Testis (tissue), 3 donors: ENCODE data around the gene KCNIP1. TPM values are rescaled to one million over a fixed set of nuclear protein-coding genes. Genes with fewer than 3 reads are reported as not detected.
"Not testable (repeated sequence)": the region's sequence is repeated elsewhere in the genome, so short reads cannot be mapped to it uniquely, and the experiment has no call there.

Source experiments
- DNase-seq: peaks from one replicate; pipeline ENCODE4 v3.0.0-alpha.2; 2019
- H3K27ac ChIP-seq, 2 donors: fragments of 200-600 bp; sonication (generic); one replicate each; pipeline ENCODE4 v1.5.1; 2019
- H3K27me3 ChIP-seq: fragments of 200-600 bp; sonication (generic); one replicate; pipeline ENCODE4 v1.5.1; 2019
- H3K36me3 ChIP-seq: fragments of 200-600 bp; sonication (generic); one replicate; pipeline ENCODE4 v1.5.1; 2017; ENCODE audit warnings: low read depth; ENCODE audit errors: missing control alignments
- H3K4me1 ChIP-seq: fragments of 200-600 bp; sonication (generic); one replicate; pipeline ENCODE4 v1.5.1; 2019
- H3K4me3 ChIP-seq, 2 donors: fragments of 200-600 bp; sonication (generic); one replicate each; pipeline ENCODE4 v1.5.1; 2017 to 2019
- H3K9me3 ChIP-seq: fragments of 200-600 bp; sonication (generic); one replicate; pipeline ENCODE4 v1.5.1; 2017
- POLR2A ChIP-seq: fragments of 450-650 bp; IDR thresholded peaks from one replicate; pipeline ENCODE4 v1.6.1; 2017; ENCODE audit warnings: antibody characterized with exemption, mild to moderate bottlenecking, moderate library complexity
- WGBS, 2 donors: methylation state at CpG; one replicate each; pipeline ENCODE4 v1.1.5; 2018; 5-methylcytosine and 5-hydroxymethylcytosine counted together
- intact Hi-C: fragments of 100-400 bp; cut with DNase I; formaldehyde crosslinking; loops from one replicate; pipeline ENCODE4 v1.15.1; 2023; ENCODE audit warnings: low total_unique reads
- polyA plus RNA-seq: library from polyadenylated mRNA; stranded (reverse); fragments of 350-450 nt; fragmentation: Illumina TruSeq; extraction: RNeasy Lipid Tissue Mini Kit (QIAGEN cat#74804); gene quantifications from one replicate; pipeline ENCODE4 v1.2.3, GENCODE V29; 2014; ENCODE audit warnings: low read depth, low replicate concordance; ENCODE audit not compliant: insufficient read depth
- total RNA-seq, 2 donors: library from RNA; depleted of rRNA; stranded (reverse); fragments of >200 nt; gene quantifications; one replicate each; pipeline ENCODE4 v1.2.3, GENCODE V29; 2016
- TF ChIP-seq, protein P1 (sequence below), 3 experiments: fragments of 450-650 bp in 2 of 3; fragments of 200-600 bp in 1 of 3; sonication (generic) in 1 of 3; IDR thresholded peaks; one replicate each; pipeline ENCODE4 v1.5.1; 2016 to 2019; ENCODE audit warnings: antibody characterized with exemption in 3 of 3, mild to moderate bottlenecking in 2 of 3, moderate library complexity in 1 of 3

The KCNIP1 gene
- total and polyA plus RNA-seq, 3 donors from 2014 or later, result 5.9 to 14.8 (median 13.4) TPM

DNA sequence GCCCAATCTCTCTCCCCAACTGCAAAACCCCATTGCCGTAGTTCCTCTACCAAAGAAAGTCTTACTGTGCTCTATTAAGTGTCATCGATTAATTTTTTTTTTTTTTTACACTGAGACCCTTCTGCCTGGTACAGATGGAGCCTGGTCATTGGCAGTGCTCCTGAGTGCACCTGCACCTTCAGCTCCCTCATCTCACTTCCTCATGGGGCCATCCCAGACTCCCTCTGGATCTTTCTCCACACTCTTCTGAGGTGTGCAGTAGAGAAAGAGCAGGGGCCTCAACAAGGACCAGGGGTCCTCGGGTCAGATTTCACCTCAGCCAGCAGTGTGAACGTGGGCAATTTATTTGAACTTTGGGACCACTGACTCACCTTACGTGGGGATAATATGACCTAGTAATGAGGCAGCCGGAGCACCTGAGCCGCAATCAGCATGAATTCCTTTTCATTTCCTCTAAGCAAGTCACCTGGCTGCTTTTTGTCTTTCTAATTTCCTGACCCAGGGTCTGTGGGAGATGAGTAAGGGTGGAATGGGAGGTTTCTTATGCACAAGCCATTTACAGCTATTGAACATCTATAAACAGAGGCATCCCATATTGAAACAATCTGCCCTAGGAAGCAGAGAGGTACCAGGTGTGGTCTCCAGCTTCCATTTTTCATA, 257.4 kb downstream of the KCNIP1 start:
- WGBS, 2 donors, result 84 to 88% methylated on average over 7 of the region's 7 CpGs
- no peaks in the 10 kb centered on the region for H3K9me3 ChIP-seq
- no peaks in the 10 kb centered on the region for H3K4me1 ChIP-seq

DNA sequence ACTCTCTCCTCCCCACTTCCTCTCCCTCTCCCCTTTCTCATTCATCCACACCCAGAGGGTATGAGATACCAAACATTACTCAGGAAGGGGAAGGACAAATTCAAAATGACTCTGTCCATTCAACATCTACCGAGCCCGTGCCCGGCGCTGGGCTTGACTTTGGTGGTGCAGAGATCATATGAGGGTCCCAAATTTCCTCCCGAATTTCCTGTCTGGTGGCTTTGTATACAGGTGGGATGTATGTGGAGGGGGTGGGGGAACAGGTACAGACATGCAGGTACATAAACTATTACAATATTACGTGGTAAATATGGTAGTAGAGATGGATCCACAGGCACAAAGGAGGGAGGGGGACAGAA, 257.9 kb downstream of the KCNIP1 start:
- intact Hi-C loops, result no loop called here
- Histone ChIP-seq H3K9me3 (no peaks in the 10 kb centered on the region), H3K36me3 (no peaks in the 10 kb centered on the region), H3K27ac (no peak overlapping the region), H3K4me3 (no peak overlapping the region), H3K4me1 (no peaks in the 10 kb centered on the region), H3K27me3 (no peaks in the 10 kb centered on the region)
- DNase-seq, result no peak
- WGBS, 2 donors, result 89 to 92% methylated on average over 6 of the region's 6 CpGs
- TF ChIP-seq, protein P1, sequence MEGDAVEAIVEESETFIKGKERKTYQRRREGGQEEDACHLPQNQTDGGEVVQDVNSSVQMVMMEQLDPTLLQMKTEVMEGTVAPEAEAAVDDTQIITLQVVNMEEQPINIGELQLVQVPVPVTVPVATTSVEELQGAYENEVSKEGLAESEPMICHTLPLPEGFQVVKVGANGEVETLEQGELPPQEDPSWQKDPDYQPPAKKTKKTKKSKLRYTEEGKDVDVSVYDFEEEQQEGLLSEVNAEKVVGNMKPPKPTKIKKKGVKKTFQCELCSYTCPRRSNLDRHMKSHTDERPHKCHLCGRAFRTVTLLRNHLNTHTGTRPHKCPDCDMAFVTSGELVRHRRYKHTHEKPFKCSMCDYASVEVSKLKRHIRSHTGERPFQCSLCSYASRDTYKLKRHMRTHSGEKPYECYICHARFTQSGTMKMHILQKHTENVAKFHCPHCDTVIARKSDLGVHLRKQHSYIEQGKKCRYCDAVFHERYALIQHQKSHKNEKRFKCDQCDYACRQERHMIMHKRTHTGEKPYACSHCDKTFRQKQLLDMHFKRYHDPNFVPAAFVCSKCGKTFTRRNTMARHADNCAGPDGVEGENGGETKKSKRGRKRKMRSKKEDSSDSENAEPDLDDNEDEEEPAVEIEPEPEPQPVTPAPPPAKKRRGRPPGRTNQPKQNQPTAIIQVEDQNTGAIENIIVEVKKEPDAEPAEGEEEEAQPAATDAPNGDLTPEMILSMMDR (IDR thresholded peaks at IDR 0.05), result no peak
- TF ChIP-seq POLR2A, result no peak

More for the DNA sequence above, 257.4 kb downstream of the KCNIP1 start:
- intact Hi-C loops, result no loop called here
- Histone ChIP-seq H3K27ac (no peak overlapping the region), H3K27me3 (no peaks in the 10 kb centered on the region), H3K4me3 (no peak overlapping the region), H3K36me3 (no peaks in the 10 kb centered on the region)
- DNase-seq, result no peak
- no peak for TF ChIP-seq POLR2A
- TF ChIP-seq, protein P1 (IDR thresholded peaks at IDR 0.05), result no peak

DNA sequence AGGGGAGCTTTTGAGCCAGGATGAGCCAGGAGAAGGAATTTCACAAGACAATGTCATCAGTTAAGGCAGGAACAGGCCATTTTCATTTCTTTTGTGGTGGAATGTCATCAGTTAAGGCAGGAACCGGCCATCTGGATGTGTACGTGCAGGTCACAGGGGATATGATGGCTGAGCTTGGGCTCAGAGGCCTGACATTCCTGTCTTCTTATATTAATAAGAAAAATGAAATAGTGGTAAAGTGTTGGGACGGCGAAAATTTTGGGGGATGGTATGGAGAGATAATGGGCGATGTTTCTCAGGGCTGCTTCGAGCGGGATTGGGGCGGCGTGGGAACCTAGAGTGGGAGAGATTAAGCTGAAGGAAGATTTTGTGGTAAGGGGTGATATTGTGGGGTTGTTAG, 258.5 kb downstream of the KCNIP1 start:
- H3K36me3 ChIP-seq, H3K4me3 ChIP-seq, H3K9me3 ChIP-seq, DNase-seq, H3K4me1 ChIP-seq, intact Hi-C loops, H3K27me3 ChIP-seq, H3K27ac ChIP-seq: not testable (repeated sequence)
- WGBS, 2 donors, result 89 to 91% methylated on average over 9 of the region's 9 CpGs

DNA sequence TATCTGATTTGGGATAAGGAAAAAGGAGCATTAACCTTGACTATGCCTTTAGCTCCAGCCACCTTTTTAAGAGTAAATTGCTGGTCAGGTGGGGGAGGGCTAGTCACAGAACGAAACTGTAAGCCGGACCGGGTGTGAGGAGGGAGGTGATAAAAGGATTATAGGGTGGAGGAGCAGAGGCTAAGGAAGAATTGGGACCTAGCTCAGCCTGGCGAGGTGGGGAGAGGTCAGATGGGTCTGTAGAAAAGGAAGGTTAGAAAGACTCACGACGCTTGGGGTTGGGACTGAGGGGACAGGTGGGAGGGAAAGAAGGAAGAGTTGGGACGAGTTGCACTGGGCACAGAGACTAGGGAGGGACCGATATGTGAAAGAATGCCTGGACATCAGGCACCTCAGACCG, 262.0 kb downstream of the KCNIP1 start:
- DNase-seq, H3K36me3 ChIP-seq, H3K27ac ChIP-seq, H3K27me3 ChIP-seq, H3K4me3 ChIP-seq, H3K4me1 ChIP-seq, H3K9me3 ChIP-seq, intact Hi-C loops: not testable (repeated sequence)
- WGBS, 2 donors, result 70 to 71% methylated on average over 9 of the region's 9 CpGs

DNA sequence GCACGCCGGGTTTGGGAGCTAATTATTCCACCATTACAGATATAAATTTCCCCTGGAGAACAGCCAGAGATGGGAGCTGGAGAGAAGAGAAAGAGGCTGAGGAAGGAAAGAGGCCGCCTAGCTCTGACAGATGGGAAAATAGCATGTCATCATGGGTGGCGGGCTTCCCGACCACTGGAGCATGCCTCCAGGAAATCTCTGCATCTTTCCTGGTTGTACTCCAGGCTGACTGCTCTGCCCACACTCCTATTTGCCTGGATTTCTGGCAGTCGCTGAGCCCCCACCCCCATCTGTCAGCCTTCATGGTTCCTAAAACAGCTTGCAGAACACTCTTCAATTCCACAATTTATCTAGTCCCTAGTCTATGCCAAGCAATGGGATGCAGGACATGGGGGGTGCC, 265.4 kb downstream of the KCNIP1 start:
- TF ChIP-seq POLR2A, result no peak
- H3K4me3 ChIP-seq, result no peak overlapping the region
- no peaks in the 10 kb centered on the region for H3K4me1 ChIP-seq
- 30 to 31% methylated on average over 6 of the region's 6 CpGs for WGBS, 2 donors
- H3K36me3 ChIP-seq, result no peaks in the 10 kb centered on the region
- intact Hi-C loops, result no loop called here
- H3K9me3 ChIP-seq, result no peaks in the 10 kb centered on the region
- DNase-seq, result no peak
- H3K27ac ChIP-seq, result no peak overlapping the region
- H3K27me3 ChIP-seq, result no peaks in the 10 kb centered on the region

DNA sequence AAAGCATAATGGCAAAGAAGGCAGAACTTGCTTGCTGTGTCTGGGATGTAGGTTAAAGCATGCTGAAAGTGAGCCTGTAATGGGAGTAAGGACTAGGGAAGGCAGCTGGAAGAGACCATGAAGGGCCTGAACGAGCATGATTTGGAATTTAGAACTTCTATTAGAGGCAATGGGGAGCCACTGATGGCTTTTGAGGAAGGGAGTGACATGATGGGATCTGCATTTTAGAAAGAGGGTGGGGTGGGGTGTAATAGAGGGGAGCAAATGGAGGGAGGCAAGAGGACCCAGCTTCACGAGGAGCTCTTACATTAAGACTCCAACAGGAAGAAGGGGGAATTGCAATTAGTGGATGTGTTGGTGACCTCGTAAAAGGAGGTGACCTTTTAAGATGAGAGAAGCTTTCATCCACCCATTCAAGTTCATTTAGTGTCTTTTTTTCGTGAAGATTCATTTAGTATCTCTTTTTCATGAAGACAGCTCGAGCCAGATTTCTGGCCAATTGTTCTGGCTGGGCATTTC, 266.1 kb downstream of the KCNIP1 start:
- no peak for DNase-seq
- Histone ChIP-seq H3K36me3 (no peaks in the 10 kb centered on the region), H3K4me1 (no peaks in the 10 kb centered on the region), H3K4me3 (no peak overlapping the region), H3K27me3 (no peaks in the 10 kb centered on the region), H3K9me3 (no peaks in the 10 kb centered on the region), H3K27ac (no peak overlapping the region)
- intact Hi-C loops, result no loop called here
- WGBS, 2 donors, result 72 to 81% methylated on average over 5 of the region's 5 CpGs
- TF ChIP-seq POLR2A, result no peak
- TF ChIP-seq, protein P1 (IDR thresholded peaks at IDR 0.05), result no peak
